ENCODE measurements around the gene ICAM4.
A peak's percentile ranks its signal among the peaks of the same experiment; 100 is the strongest.

The ICAM4 gene

DNA sequence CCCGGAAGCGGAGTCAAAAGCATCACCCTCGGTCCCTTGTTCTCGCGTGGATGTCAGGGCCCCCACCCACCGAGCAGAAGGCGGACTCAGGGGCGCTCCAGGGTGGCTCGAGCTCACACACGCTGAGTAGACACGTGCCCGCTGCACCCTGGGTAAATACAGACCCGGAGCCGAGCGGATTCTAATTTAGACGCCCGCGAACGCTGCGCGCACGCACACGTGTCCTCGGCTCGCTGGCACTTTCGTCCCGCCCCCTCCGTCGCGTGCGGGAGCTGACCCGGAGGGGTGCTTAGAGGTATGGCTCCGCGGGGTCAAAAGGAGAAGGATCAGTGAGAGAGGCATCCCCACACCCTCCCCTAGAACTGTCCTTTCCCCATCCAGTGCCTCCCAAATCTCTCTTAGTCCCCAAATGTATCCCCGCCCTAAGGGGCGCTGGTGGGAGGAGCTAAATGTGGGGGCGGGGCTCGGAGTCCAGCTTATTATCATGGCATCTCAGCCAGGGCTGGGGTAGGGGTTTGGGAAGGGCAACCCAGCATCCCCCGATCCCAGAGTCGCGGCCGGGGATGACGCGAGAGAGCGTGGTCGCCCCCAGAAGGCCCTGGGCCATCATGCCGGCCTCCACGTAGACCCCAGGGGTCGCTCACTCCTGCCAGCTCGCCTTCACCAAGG, 2.5 kb downstream of the ICAM4 start:
- H3K27ac ChIP-seq = peak overlapping the region; percentile 93
- DNase-seq (ENCODE audit: low spot score) = peak; percentile 79
- TF ChIP-seq, protein P1, sequence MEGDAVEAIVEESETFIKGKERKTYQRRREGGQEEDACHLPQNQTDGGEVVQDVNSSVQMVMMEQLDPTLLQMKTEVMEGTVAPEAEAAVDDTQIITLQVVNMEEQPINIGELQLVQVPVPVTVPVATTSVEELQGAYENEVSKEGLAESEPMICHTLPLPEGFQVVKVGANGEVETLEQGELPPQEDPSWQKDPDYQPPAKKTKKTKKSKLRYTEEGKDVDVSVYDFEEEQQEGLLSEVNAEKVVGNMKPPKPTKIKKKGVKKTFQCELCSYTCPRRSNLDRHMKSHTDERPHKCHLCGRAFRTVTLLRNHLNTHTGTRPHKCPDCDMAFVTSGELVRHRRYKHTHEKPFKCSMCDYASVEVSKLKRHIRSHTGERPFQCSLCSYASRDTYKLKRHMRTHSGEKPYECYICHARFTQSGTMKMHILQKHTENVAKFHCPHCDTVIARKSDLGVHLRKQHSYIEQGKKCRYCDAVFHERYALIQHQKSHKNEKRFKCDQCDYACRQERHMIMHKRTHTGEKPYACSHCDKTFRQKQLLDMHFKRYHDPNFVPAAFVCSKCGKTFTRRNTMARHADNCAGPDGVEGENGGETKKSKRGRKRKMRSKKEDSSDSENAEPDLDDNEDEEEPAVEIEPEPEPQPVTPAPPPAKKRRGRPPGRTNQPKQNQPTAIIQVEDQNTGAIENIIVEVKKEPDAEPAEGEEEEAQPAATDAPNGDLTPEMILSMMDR (conservative IDR thresholded peaks at IDR 0.05; ENCODE audit: low read depth) = no peak
- ChIA-PET CTCF (interaction anchor here (0.6 to 1.7 kb wide), 7 partner anchors 19 to 147 kb away, joined by 3 to 11 read pairs (median 5); partner anchors contain the start of gene ICAM1), POLR2A (ENCODE audit: low non-redundant PET) (interaction anchor here (0.6 to 2.5 kb wide), 5 partner anchors 9 to 547 kb away, joined by 3 to 15 read pairs (median 5); partner anchors contain the start of genes ICAM1, TMED1 and TYK2)

DNA sequence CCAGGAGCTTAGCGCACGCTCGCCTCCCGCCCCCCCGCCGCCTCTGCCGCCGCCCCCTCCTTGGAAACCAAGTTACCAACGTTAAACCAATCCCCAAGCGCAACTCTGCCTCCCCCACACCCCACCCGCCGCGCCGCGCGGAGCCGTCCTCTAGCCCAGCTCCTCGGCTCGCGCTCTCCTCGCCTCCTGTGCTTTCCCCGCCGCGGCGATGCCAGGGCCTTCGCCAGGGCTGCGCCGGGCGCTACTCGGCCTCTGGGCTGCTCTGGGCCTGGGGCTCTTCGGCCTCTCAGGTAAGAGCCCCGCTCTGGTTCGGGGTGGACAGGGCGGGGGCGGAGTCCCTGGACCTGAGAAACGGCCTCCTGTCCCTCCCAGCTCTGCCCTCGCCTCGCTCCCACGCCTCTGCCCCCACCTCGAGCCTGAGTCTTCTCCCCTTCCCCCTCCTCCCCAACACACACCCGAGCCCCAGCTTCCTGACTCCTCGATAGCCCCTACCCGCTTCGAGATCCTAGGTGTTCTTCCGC, 3.1 kb downstream of the ICAM4 start, which contains the start of gene ICAM5:
Gene ICAM5 (plus strand): TSS at position 117 of the 521 bp plus-strand sequence. CDS start 92 bp downstream, at position 209.
- DNase-seq (ENCODE audit: low spot score) = peak; percentile 74
- CTCF ChIA-PET = interaction anchor here (0.7 to 1.7 kb wide), 6 partner anchors 19 to 146 kb away, joined by 3 to 11 read pairs (median 5); partner anchors contain the start of gene ICAM1
- peak within 1 kb of the TSS; percentile 93 for H3K27ac ChIP-seq
- POLR2A ChIA-PET (ENCODE audit: low non-redundant PET) = interaction anchor here (0.6 to 2.5 kb wide), 5 partner anchors 8 to 546 kb away, joined by 3 to 15 read pairs (median 5); partner anchors contain the start of genes ICAM1, TMED1 and TYK2
- TF ChIP-seq, protein P1 (conservative IDR thresholded peaks at IDR 0.05; ENCODE audit: low read depth) = no peak

DNA sequence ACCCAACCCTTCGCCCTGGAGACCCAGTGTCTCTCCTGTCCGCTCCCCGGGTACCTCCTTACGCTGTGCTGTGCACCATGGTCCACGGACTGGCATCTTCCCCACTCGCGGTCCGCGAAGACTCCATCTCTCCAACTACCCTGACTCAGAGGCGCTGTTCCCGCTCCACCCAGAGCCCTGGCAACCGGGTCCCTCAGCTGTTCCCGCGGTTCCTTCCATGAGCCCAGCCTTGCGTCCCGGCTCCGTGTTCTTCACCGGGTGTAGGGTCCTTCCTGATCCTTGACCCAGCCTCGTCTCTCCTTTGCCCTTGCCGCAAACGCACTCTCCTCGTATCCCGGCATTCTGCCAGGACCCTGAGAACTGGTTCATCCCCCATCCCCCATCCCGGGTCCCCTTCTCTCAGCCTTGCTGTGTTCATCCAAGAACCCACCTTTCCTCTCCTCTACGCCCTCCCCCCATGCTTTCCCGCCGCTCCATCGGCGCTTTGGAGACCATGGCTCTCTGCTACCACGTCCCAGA, 3.7 kb downstream of the ICAM4 start:
- CTCF ChIA-PET = interaction anchor here (0.6 to 1.7 kb wide), 6 partner anchors 21 to 214 kb away, joined by 3 to 11 read pairs (median 5); no protein-coding TSS in a partner anchor
- TF ChIP-seq, protein P1 (conservative IDR thresholded peaks at IDR 0.05; ENCODE audit: low read depth) = no peak
- H3K27ac ChIP-seq = peak overlapping the region; percentile 93
- POLR2A ChIA-PET (ENCODE audit: low non-redundant PET) = interaction anchor here (1.2 to 2.5 kb wide), 2 partner anchors 20 to 44 kb away, joined by 5 to 15 read pairs; partner anchors contain the start of gene ICAM1
- peak; percentile 30 for DNase-seq (ENCODE audit: low spot score)

DNA sequence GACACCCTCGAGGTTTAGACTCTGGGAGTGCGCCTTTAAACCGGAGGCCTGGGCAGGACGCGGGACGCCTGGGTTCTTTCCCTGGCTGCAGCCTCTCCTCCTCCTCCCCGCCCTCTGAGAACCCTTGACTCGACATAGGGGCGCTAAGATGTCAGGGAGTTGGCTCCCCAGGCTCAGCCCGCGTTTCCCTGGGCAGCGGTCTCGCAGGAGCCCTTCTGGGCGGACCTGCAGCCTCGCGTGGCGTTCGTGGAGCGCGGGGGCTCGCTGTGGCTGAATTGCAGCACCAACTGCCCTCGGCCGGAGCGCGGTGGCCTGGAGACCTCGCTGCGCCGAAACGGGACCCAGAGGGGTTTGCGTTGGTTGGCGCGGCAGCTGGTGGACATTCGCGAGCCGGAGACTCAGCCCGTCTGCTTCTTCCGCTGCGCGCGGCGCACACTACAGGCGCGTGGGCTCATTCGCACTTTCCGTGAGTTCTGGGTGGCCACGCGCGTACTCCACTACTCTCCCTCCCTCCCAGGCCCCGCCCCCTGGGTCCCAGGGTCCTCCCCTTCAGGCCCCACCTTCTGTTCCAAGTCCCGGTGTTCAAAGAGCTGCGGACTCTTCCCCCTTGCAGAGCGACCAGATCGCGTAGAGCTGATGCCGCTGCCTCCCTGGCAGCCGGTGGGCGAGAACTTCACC, 4.3 kb downstream of the ICAM4 start:
- ChIA-PET POLR2A (ENCODE audit: low non-redundant PET) (no interaction called here), CTCF (interaction anchor here (0.6 to 1.7 kb wide), 4 partner anchors 22 to 214 kb away, joined by 3 to 11 read pairs (median 4); no protein-coding TSS in a partner anchor)
- peak overlapping the region; percentile 93 for H3K27ac ChIP-seq
- TF ChIP-seq, protein P1 (conservative IDR thresholded peaks at IDR 0.05; ENCODE audit: low read depth) = no peak
- peak; percentile 64 for DNase-seq (ENCODE audit: low spot score)

DNA sequence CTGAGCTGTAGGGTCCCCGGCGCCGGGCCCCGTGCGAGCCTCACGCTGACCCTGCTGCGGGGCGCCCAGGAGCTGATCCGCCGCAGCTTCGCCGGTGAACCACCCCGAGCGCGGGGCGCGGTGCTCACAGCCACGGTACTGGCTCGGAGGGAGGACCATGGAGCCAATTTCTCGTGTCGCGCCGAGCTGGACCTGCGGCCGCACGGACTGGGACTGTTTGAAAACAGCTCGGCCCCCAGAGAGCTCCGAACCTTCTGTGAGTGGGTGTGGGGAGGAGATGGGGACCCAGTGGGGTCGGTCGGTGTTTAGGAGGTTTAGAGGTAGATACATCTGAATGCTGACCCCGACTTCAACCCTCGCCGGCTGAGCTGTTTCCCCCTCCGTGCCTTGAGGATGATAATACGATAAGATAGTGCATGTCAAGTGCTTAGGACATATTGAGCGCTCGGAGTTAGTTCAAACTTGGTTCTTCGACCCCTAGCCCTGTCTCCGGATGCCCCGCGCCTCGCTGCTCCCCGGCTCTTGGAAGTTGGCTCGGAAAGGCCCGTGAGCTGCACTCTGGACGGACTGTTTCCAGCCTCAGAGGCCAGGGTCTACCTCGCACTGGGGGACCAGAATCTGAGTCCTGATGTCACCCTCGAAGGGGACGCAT, 4.9 kb downstream of the ICAM4 start:
- POLR2A ChIA-PET (ENCODE audit: low non-redundant PET) = interaction anchor here (0.6 kb wide), 1 partner anchor 40 kb away, joined by 6 read pairs; no protein-coding TSS in a partner anchor
- DNase-seq (ENCODE audit: low spot score) = no peak
- TF ChIP-seq, protein P1 (conservative IDR thresholded peaks at IDR 0.05; ENCODE audit: low read depth) = no peak
- H3K27ac ChIP-seq = peak overlapping the region; percentile 93
- CTCF ChIA-PET = interaction anchor here (0.8 to 1.3 kb wide), 3 partner anchors 93 to 99 kb away, joined by 3 to 6 read pairs (median 4); no protein-coding TSS in a partner anchor
